ENCODE results near the gene COL27A1.

COL27A1 gene

GRCh38 chr9:114272739-114273431, 117.5 kb downstream of the COL27A1 start:
- no peak for DNase-seq (ENCODE audit: low read depth)

DNA sequence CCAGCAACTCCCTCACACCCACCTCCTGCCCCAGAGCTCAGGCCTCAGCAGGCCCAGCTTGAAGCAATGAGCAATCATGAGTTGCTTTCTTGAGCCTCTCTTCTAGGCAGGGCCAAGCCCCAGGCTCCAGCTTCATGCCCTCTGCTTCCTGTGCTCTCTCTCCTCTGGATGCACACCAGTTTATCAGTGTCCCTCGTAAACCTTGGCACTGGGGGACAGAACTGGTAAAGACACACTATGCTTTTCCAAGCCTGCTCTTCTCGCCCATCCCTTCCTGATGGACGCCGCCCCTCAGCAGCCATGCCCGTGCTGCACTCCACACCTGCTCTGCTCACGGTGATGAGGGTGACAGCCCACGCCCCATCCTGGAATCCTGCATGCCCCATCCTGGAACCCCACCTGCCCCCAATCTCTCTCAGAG, 118.1 kb downstream of the COL27A1 start:
- no peak for DNase-seq (ENCODE audit: low read depth)

GRCh38 chr9:114274217-114274616, 118.9 kb downstream of the COL27A1 start:
- no peak for DNase-seq (ENCODE audit: low read depth)

GRCh38 chr9:114275246-114276004, 120.1 kb downstream of the COL27A1 start:
- no peak for DNase-seq (ENCODE audit: low read depth)

DNA sequence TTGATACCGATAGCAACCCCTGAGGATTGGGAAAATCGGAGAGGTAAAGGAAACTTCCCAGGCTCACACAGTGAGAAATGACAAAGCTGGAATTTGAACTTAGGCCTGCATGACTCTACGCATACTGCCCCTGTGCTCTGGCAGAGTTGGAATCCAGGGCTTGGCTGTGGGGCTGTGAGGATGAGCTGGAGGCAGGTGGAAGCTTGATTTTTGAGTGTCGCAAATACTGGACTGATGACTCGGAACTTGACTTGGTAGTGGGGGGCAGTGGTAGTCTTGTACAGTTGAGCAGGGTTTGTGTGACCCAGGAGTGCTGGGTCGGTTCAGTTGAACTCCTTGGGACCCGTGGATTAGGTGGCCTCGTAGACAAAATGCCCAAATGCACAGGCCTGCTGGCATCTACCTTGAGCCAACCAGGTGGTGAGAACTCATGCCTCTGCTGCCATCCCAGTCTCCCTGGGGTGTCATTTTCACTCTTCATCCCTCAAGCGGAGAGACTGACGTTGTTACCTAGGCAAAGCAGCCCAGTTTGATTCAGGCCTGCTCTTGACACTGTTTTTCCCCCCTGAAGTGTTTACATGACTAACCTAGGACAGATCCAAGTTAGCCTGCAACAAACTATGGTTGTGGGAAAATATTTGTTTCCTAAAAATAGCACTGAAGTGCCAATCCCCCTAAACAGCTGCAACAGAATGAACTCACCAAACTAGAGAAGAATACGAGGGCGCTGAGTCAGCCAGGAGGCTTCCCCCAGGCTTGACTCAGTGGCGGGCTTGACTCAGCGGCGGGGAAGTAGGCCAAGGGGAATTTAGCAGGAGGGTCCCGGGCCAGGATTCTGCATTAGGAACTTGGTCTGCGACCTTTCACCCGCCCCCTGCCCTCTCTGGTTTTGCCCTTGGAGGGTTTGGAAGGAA, 121.8 kb downstream of the COL27A1 start:
- no peak for DNase-seq (ENCODE audit: low read depth)

DNA sequence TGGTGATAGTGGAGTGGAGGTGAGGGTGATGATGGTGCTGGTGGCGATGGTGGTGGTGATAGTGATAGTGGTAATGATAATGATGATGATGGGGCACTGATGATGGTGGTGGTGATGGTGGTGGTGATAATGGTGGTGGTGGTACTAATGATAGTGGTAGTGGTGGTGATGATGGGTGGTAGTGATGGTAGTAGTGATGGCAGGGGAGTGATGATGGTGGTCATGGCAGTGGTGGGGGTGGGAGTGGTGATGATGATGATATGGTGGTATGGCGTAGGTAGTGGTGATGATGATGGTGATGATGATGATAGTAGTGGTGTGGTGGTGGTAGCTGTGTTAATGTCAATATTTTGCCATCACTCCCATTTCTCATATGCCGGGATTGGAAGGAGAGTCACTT, 123.0 kb downstream of the COL27A1 start:
- DNase-seq (ENCODE audit: low read depth): no peak

DNA sequence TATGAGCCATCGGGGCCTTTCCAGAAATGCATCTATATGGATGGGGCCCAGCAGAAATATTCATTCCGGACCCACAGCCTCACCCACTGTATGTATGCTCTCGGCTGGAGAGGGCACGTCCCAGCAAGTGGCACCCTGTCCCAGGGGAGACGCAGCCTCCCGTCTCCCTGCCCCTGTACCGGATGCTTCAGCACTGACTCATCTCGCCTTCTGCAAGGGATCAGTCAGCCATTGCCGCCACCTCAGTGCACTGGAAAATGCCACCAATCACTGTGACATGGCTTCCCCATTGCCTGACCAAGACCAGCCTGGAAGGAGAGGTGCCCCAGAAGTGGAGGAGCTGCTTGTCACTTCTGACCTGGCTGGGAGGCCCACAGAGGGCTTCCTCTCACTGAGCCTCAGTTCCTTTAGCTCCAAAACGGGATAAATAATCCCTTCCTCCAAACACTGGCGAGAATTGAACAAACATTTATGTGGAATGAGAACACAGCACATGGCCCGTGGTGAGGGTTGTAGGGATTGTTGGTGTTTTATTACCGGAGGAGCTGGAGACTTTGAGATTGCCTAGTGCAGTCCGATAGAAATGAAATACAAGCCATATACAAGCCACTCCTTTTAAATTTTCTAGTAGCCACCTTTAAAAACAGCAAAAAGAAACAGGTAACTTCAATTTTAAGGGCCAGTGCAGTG, 123.7 kb downstream of the COL27A1 start:
- DNase-seq (ENCODE audit: low read depth): no peak

GRCh38 chr9:114279693-114280092, 124.4 kb downstream of the COL27A1 start:
- DNase-seq (ENCODE audit: low read depth): no peak

GRCh38 chr9:114280636-114281472, 125.5 kb downstream of the COL27A1 start:
- no peak for DNase-seq (ENCODE audit: low read depth)

- DNase-seq (ENCODE audit: low read depth): no peak
Observed at GRCh38 chr9:114281473-114282103, 126.3 kb downstream of the COL27A1 start.

- DNase-seq (ENCODE audit: low read depth): no peak
Observed at GRCh38 chr9:114282104-114282485, 126.8 kb downstream of the COL27A1 start.

DNA sequence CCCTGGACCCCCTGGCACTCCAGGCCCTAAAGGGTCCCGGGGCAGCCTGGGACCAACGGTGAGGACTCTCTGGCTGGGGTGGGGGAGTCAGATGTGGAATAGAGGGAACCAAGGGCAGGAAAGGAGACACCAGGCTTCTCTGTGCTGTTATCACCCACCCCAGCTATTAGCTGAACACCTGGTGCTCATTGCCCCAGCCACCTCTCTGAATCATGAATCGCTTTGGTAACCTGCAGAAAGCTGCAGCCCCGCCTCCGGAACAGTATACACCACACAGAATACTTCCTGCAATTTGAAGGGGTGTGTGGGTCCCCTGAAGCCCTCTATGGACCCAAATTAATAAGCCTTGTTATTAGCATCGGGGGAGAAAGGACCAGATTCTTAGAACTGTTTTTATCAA, 127.2 kb downstream of the COL27A1 start:
- no peak for DNase-seq (ENCODE audit: low read depth)

- DNase-seq (ENCODE audit: low read depth): no peak
Observed at GRCh38 chr9:114282926-114283325, 127.6 kb downstream of the COL27A1 start.

- DNase-seq (ENCODE audit: low read depth): no peak
Observed at GRCh38 chr9:114283551-114284111, 128.3 kb downstream of the COL27A1 start.

GRCh38 chr9:114284316-114285060, 129.2 kb downstream of the COL27A1 start:
- DNase-seq (ENCODE audit: low read depth): no peak

DNA sequence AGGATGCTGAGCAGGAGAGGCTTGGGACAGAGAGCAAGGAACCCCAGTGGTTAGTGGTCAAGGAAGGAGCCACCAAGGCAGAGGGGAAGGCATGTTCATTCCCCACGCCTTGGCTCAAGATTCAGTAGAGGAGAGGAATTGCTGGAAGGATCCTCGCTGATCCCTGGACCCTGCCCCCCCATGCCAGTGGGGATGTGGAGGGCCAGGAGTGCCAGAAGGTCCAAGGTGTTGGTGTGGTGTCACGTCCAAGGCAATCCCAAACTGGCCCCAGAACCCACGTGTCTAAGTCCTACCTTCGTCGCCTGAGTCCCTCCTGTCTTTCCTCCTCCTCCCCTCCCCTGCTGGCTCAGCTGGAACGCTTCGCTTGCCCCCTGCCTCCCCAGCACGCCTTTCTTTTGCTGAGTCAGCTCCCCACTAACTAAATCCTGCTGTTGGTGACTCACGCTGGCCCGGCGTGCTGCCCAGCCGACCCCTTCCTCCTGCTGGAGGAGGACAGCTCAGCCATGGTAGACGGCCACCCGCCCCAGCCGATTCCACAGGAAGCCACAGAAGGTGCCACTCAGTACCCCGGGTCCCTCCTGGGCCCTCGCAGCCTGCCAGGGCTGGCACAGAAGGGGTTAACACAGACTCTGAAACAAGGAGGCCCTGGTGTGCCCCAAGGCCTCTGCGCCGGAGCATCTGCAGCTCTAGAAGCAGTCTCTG, 130.0 kb downstream of the COL27A1 start:
- no peak for DNase-seq (ENCODE audit: low read depth)

- DNase-seq (ENCODE audit: low read depth): no peak
Observed at GRCh38 chr9:114286146-114286679, 130.9 kb downstream of the COL27A1 start.

GRCh38 chr9:114287001-114287762, 131.8 kb downstream of the COL27A1 start:
- no peak for DNase-seq (ENCODE audit: low read depth)
